ENCODE results near the gene HCFC1.

HCFC1 gene

GRCh38 chrX:153921511-153922446 is 49.8 kb downstream of the HCFC1 start:
- no peak for DNase-seq

GRCh38 chrX:153921070-153921469 is 50.5 kb downstream of the HCFC1 start:
- no peak for DNase-seq

GRCh38 chrX:153920546-153920945 is 51.1 kb downstream of the HCFC1 start:
- no peak for DNase-seq

GRCh38 chrX:153919281-153919680 is 52.3 kb downstream of the HCFC1 start:
- DNase-seq = no peak

GRCh38 chrX:153917869-153918268 is 53.7 kb downstream of the HCFC1 start:
- DNase-seq = no peak

GRCh38 chrX:153913701-153914100 is 57.9 kb downstream of the HCFC1 start:
- DNase-seq = no peak

- DNase-seq = no peak
Measured at GRCh38 chrX:153913211-153913610, 58.4 kb downstream of the HCFC1 start.

- DNase-seq = no peak
Measured at GRCh38 chrX:153911798-153912197, 59.8 kb downstream of the HCFC1 start.

- no peak for DNase-seq
Measured at GRCh38 chrX:153910446-153910845, 61.2 kb downstream of the HCFC1 start.

GRCh38 chrX:153909980-153910360 is 61.6 kb downstream of the HCFC1 start:
- DNase-seq = no peak

GRCh38 chrX:153909024-153909979 is 62.3 kb downstream of the HCFC1 start:
- DNase-seq = no peak

- DNase-seq = no peak
Measured at GRCh38 chrX:153908219-153908860, 63.3 kb downstream of the HCFC1 start.

- DNase-seq = no peak
Measured at GRCh38 chrX:153907456-153907855, 64.2 kb downstream of the HCFC1 start.

- no peak for DNase-seq
Measured at GRCh38 chrX:153906126-153906917, 65.3 kb downstream of the HCFC1 start.

GRCh38 chrX:153905481-153906095 is 66.0 kb downstream of the HCFC1 start:
- DNase-seq = no peak

- DNase-seq = peak; percentile 24
Measured at GRCh38 chrX:153903991-153904957, 67.3 kb downstream of the HCFC1 start, which contains the start of gene AVPR2. Gene AVPR2 (plus strand): TSS chrX:153904673. CDS start chrX:153905146, 473 bp downstream.

GRCh38 chrX:153903238-153903980 is 68.2 kb downstream of the HCFC1 start:
- DNase-seq = peak; percentile 33

GRCh38 chrX:153902385-153902784 is 69.2 kb downstream of the HCFC1 start:
- no peak for DNase-seq

- DNase-seq = no peak
Measured at GRCh38 chrX:153901753-153902140, 69.9 kb downstream of the HCFC1 start.

Data from RPMI8226 (cell line).